Stimulated activated CD8-positive, alpha-beta memory T cell treated with anti-CD3 and anti-CD28 coated beads, Interleukin-15, amount 100 ng/mL, for 48 hours (primary cell): ENCODE measurements around the gene GFOD2.
"Not testable (repeated sequence)": the region's sequence is repeated elsewhere in the genome, so short reads cannot be mapped to it uniquely, and the experiment has no call there.

Experiments used
- DNase-seq, 2 donors: peaks; one replicate each; pipeline ENCODE4 v3.0.0-alpha.2; 2020; ENCODE audit warnings: low read depth in 2 of 2

GFOD2 gene

GRCh38 chr16:67719048-67719777 lies at the start of gene GFOD2:
GFOD2 (minus strand) TSS chr16:67719316; CDS start chr16:67685715, 33,601 bp downstream.
- peak; percentile 92 to 96 for DNase-seq

- DNase-seq: no peak
These were observed 48.8 kb upstream of the GFOD2 start for GRCh38 chr16:67767953-67768352.

GRCh38 chr16:67766291-67766690 lies 47.2 kb upstream of the GFOD2 start:
- DNase-seq: no peak

- DNase-seq: no peak
These were observed 45.1 kb upstream of the GFOD2 start for GRCh38 chr16:67764158-67764667.

- no peak for DNase-seq
These were observed 44.0 kb upstream of the GFOD2 start for GRCh38 chr16:67763066-67763465.

- DNase-seq: no peak
These were observed 43.3 kb upstream of the GFOD2 start for GRCh38 chr16:67762385-67762784.

- DNase-seq: no peak
These were observed 42.8 kb upstream of the GFOD2 start for GRCh38 chr16:67761924-67762323.

- DNase-seq: no peak
These were observed 41.8 kb upstream of the GFOD2 start for GRCh38 chr16:67760956-67761230.

GRCh38 chr16:67760206-67760955 lies 41.3 kb upstream of the GFOD2 start:
- DNase-seq: no peak

- DNase-seq: no peak
These were observed 39.9 kb upstream of the GFOD2 start for GRCh38 chr16:67758966-67759365.

GRCh38 chr16:67758006-67758405 lies 38.9 kb upstream of the GFOD2 start:
- DNase-seq: no peak

GRCh38 chr16:67752641-67753040 lies 33.5 kb upstream of the GFOD2 start:
- DNase-seq: no peak

- not testable (repeated sequence) for DNase-seq
These were observed 32.2 kb upstream of the GFOD2 start for GRCh38 chr16:67751331-67751730.

- DNase-seq: no peak
These were observed 31.4 kb upstream of the GFOD2 start for GRCh38 chr16:67750466-67750865.

- no peak for DNase-seq
These were observed 30.4 kb upstream of the GFOD2 start for GRCh38 chr16:67749436-67750078.

- DNase-seq: no peak
These were observed 29.7 kb upstream of the GFOD2 start for GRCh38 chr16:67748834-67749233.

GRCh38 chr16:67746846-67747245 lies 27.7 kb upstream of the GFOD2 start:
- DNase-seq: no peak

GRCh38 chr16:67741118-67741517 lies 22.0 kb upstream of the GFOD2 start:
- DNase-seq: no peak

- no peak for DNase-seq
These were observed 21.3 kb upstream of the GFOD2 start for GRCh38 chr16:67740391-67740790.

- no peak for DNase-seq
These were observed 17.7 kb upstream of the GFOD2 start for GRCh38 chr16:67736858-67737257.

- DNase-seq: no peak
These were observed 15.7 kb upstream of the GFOD2 start for GRCh38 chr16:67734731-67735201.

GRCh38 chr16:67733734-67734470 lies 14.8 kb upstream of the GFOD2 start:
- DNase-seq: no peak
